GM12873 (cell line): Measurements from ENCODE around the gene TREML2.
A peak's percentile ranks its signal among the peaks of the same experiment; 100 is the strongest.

Experiments used
- TF ChIP-seq, protein P1 (sequence below): IDR thresholded peaks from 2 replicates; pipeline ENCODE4 v1.5.1; 2012; ENCODE audit warnings: low read depth, mild to moderate bottlenecking, moderate library complexity, low read length, control low read depth; ENCODE audit not compliant: insufficient read depth; ENCODE audit errors: missing control alignments

The TREML2 gene

DNA sequence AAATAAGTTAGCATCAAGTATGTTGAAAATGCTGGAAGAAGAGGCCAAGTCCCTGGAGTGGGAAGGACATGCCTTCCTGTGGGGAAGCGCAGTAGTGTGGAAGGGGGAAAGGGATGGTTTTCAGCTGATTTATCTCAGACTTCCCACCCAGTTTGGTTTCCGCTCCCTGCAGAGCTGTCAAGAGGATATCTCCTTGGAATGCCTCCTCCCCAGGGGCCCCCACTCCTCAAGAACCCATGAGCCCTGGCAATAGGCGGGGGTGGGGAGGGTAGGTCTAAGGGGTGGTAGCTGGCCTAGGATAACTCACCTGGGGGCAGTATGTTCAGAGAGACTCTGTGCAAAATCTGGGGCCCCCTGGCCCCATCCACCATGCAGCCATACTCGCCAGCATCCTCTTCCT lies 47.5 kb downstream of the TREML2 start:
- TF ChIP-seq, protein P1, sequence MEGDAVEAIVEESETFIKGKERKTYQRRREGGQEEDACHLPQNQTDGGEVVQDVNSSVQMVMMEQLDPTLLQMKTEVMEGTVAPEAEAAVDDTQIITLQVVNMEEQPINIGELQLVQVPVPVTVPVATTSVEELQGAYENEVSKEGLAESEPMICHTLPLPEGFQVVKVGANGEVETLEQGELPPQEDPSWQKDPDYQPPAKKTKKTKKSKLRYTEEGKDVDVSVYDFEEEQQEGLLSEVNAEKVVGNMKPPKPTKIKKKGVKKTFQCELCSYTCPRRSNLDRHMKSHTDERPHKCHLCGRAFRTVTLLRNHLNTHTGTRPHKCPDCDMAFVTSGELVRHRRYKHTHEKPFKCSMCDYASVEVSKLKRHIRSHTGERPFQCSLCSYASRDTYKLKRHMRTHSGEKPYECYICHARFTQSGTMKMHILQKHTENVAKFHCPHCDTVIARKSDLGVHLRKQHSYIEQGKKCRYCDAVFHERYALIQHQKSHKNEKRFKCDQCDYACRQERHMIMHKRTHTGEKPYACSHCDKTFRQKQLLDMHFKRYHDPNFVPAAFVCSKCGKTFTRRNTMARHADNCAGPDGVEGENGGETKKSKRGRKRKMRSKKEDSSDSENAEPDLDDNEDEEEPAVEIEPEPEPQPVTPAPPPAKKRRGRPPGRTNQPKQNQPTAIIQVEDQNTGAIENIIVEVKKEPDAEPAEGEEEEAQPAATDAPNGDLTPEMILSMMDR, result no peak

DNA sequence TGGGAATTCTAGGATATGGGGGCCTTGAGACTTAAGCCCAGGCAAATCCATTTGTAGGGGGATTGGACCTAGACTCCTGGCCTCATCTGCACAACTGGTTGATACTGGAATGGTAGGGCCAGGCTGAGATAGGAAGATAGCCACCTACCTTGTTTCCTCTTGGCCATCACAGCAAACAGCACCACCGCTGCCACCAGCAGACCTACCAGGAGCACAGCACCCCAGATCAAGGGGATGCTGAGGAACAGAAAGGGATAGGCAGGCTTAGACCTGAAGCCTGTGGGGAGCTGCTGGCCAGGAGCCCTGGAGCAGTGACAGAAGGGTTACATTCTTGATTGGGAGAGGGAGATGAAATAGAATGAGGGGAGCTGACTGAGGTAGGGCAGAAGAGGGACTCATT lies 50.3 kb downstream of the TREML2 start:
- TF ChIP-seq, protein P1, result peak; percentile 20

DNA sequence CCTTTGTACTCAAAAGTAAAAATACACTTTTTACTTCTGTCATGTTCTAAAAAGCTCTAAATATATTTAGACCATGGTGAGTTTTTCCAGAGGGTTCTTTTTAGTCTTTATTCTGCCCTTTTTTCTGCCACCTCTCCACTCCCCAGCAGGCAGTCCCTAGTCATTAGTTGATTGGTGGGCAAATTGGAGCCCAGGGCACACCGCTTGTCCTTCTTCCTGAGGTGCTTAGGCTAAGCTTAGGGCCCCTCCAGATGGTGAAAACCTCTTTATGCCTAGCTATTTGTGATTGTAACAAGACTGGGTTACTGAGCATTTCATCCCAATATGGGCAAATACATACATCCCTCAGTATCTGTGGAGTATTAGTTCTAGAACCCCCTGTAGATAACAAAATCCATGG lies 53.0 kb downstream of the TREML2 start:
- TF ChIP-seq, protein P1, result no peak
